MM.1S (cell line): ENCODE results near the gene TET3.

Source experiments
- CTCF ChIP-seq: fragments of 300-600 bp; sonication (generic); IDR thresholded peaks from 2 replicates; pipeline ENCODE4 v1.5.1; 2016; ENCODE audit warnings: antibody characterized with exemption, low read length, mixed read lengths
- EZH2 ChIP-seq: fragments of 300-600 bp; sonication (generic); optimal IDR thresholded peaks from 2 replicates; pipeline ENCODE3; 2017; ENCODE audit warnings: low read depth, mild to moderate bottlenecking, antibody characterized with exemption, low read length, mixed read lengths

GRCh38 chr2:73937899-73938298 is 46.8 kb upstream of the TET3 start:
- no peak for TF ChIP-seq CTCF
- TF ChIP-seq EZH2: no peak
